Measurements from ENCODE around the gene ATP6V0D1. TPM values are rescaled to one million over a fixed set of nuclear protein-coding genes. Genes with fewer than 3 reads are reported as not detected.
"Not testable (repeated sequence)": the region's sequence is repeated elsewhere in the genome, so short reads cannot be mapped to it uniquely, and the experiment has no call there.

Gene ATP6V0D1
- total and polyA plus RNA-seq, 4 experiments from 2014 or later = 42.8 to 133 (median 70.9) TPM

DNA sequence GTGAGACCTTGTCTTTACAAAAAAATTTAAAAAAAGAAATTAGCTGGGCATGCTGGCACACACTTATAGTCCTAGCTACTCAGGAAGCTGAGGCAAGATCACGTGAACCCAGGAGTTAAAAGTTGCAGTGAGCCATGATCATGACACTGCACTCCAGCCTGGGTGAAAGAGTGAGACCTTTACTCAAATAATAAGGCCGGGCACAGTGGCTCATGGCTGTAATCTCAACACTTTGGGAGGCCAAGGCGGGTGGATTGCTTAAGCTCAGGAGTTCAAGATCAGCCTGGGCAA lies 36.1 kb upstream of the ATP6V0D1 start:
- Mint-ChIP-seq H3K27me3 (no peaks in the 10 kb centered on the region), H3K27ac (no peak overlapping the region), H3K4me1 (peaks cover 11 to 17% (median 12%) of the 10 kb centered on the region in 4 donors), H3K4me3 (no peak overlapping the region), H3K36me3 (no peaks in the 10 kb centered on the region), H3K9me3 (no peaks in the 10 kb centered on the region)
- CTCF ChIA-PET (ENCODE audit: partially characterized antibody) = interaction anchor here (0.8 to 18.1 kb wide), 8 partner anchors 16 to 300 kb away, joined by 3 to 712 read pairs (median 4); partner anchors contain the start of genes AGRP, ATP6V0D1 and CARMIL2
- Histone ChIP-seq H3K36me3 (ENCODE audit: insufficient read depth, low read length) (no peaks in the 10 kb centered on the region), H3K4me3 (ENCODE audit: low read length in 2 of 2) (no peak overlapping the region), H3K27me3 (ENCODE audit: insufficient read depth, low read length) (no peaks in the 10 kb centered on the region), H3K4me1 (ENCODE audit: insufficient read depth, low read length) (peaks cover 13% of the 10 kb centered on the region), H3K9me3 (ENCODE audit: control insufficient read depth in 1 of 2, low read length in 2 of 2) (no peaks in the 10 kb centered on the region), H3K27ac (ENCODE audit: low read depth, low read length) (no peak overlapping the region)
- POLR2A ChIA-PET (ENCODE audit: partially characterized antibody) = interaction anchor here (1.2 kb wide), 1 partner anchor 36 kb away, joined by 3 read pairs; the partner anchor contains the start of gene ATP6V0D1
- intact Hi-C loops (cut with micrococcal nuclease) = no loop called here
- DNase-seq = no peak

DNA sequence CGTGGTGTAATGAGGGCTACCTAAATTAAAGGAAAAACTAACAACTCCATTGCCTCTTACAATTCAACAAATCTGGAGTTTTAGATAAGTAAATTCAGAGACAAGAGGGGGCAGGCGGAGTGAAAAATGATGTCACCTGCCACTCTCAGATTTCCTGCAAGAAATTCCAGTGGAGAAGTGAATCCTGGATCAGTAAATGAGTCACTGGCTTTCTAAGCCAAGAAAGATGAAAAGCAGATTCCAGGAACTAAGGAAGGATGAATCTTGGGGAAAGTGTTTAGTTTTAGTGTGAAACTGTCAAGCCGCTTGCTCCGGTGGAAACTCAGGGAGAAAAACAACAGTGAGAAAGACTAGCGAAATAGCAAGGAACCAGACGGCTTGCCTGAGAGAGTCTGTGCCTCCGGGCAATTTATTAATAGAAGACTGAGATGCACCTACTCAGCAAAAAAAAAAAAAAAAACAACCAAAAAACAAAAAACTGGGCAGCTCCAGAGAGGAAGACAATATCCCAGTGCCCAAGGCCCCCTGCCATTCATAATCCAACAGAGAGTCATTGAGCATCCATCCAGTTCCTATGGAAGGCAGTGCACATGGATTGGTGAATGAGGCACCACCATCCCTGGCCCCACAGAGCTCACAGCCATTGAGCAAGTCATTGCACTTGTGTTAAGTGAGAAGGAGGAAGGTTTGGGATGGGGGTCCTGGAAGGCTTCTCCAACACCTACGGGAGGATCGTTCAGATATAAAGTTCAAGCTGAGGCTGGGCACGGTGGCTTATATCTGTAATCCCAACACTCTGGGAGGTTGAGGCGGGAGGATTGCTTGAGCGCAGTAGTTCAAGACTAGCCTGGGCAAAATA lies 35.6 kb upstream of the ATP6V0D1 start:
- POLR2A ChIA-PET (ENCODE audit: partially characterized antibody) = interaction anchor here (1.2 to 3.2 kb wide), 2 partner anchors 35 to 36 kb away, joined by 3 to 14 read pairs; partner anchors contain the start of gene ATP6V0D1
- Mint-ChIP-seq H3K27me3 (no peaks in the 10 kb centered on the region), H3K27ac (peak overlapping the region in 1 of 7 donors; percentile 14), H3K36me3 (no peaks in the 10 kb centered on the region), H3K4me1 (peaks cover 9 to 14% (median 10%) of the 10 kb centered on the region in 4 donors), H3K9me3 (no peaks in the 10 kb centered on the region), H3K4me3 (no peak overlapping the region)
- no peaks in the 10 kb centered on the region for H3K27me3 ChIP-seq (ENCODE audit: insufficient read depth, low read length)
- H3K27ac ChIP-seq (ENCODE audit: low read depth, low read length) = no peak overlapping the region
- H3K4me3 ChIP-seq (ENCODE audit: low read length in 2 of 2) = no peak overlapping the region
- DNase-seq = no peak
- CTCF ChIA-PET (ENCODE audit: partially characterized antibody) = interaction anchor here (0.7 to 18.1 kb wide), 12 partner anchors 16 to 549 kb away, joined by 3 to 712 read pairs (median 4); partner anchors contain the start of genes AGRP, ATP6V0D1 and CARMIL2
- H3K36me3 ChIP-seq (ENCODE audit: insufficient read depth, low read length) = no peaks in the 10 kb centered on the region
- H3K9me3 ChIP-seq (ENCODE audit: control insufficient read depth in 1 of 2, low read length in 2 of 2) = no peaks in the 10 kb centered on the region
- H3K4me1 ChIP-seq (ENCODE audit: insufficient read depth, low read length) = peaks cover 9% of the 10 kb centered on the region
- intact Hi-C loops (cut with micrococcal nuclease) = no loop called here

DNA sequence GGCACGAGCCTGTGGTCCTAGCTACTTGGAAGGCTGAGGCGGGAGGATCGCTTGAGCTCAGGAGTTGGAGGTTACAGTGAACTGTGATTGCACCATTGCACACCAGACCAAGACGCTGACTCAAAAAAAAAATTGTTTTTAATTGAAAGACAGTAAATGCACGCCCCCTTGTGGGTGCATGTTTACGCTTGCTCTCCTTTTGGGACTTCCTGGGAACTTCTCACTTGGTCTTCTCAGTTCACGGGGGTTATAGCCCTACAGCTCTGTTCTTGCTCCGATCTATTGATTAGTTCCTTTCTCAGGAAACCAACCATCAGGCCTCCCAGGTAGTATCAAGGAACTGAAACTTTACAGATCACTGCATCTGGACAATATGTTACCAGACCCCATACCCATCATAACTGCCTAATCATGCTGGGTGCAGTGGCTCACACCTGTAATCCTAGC lies 33.4 kb upstream of the ATP6V0D1 start:
- peaks cover 8% of the 10 kb centered on the region for H3K4me1 ChIP-seq (ENCODE audit: insufficient read depth, low read length)
- H3K27ac Mint-ChIP-seq = peak overlapping the region in 3 of 7 donors; percentile 37 to 72 (median 69)
- H3K9me3 Mint-ChIP-seq = no peaks in the 10 kb centered on the region
- no peaks in the 10 kb centered on the region for H3K27me3 ChIP-seq (ENCODE audit: insufficient read depth, low read length)
- H3K4me1 Mint-ChIP-seq = peaks cover 4 to 10% (median 7%) of the 10 kb centered on the region in 4 donors
- H3K27ac ChIP-seq (ENCODE audit: low read depth, low read length) = no peak overlapping the region
- CTCF ChIA-PET (ENCODE audit: partially characterized antibody) = interaction anchor here (0.7 to 18.1 kb wide), 23 partner anchors 8 to 407 kb away, joined by 3 to 712 read pairs (median 4); partner anchors contain the start of genes ACD, AGRP, ATP6V0D1 and CARMIL2
- H3K4me3 ChIP-seq (ENCODE audit: low read length in 2 of 2) = no peak overlapping the region
- H3K4me3 Mint-ChIP-seq = peak overlapping the region in 2 of 8 donors; percentile 50 to 57
- H3K9me3 ChIP-seq (ENCODE audit: control insufficient read depth in 1 of 2, low read length in 2 of 2) = no peaks in the 10 kb centered on the region
- POLR2A ChIA-PET (ENCODE audit: partially characterized antibody) = interaction anchor here (0.6 to 3.2 kb wide), 14 partner anchors 10 to 748 kb away, joined by 3 to 14 read pairs (median 3); partner anchors contain the start of genes ATP6V0D1 and CTCF
- H3K36me3 ChIP-seq (ENCODE audit: insufficient read depth, low read length) = no peaks in the 10 kb centered on the region
- no peaks in the 10 kb centered on the region for H3K27me3 Mint-ChIP-seq
- intact Hi-C loops (cut with micrococcal nuclease) = loop anchor here (1.0 kb wide), 3 partner anchors 20 to 86 kb away; partner anchors contain the start of gene ATP6V0D1
- no peaks in the 10 kb centered on the region for H3K36me3 Mint-ChIP-seq
- DNase-seq = peak; percentile 74 to 82 (median 79)

DNA sequence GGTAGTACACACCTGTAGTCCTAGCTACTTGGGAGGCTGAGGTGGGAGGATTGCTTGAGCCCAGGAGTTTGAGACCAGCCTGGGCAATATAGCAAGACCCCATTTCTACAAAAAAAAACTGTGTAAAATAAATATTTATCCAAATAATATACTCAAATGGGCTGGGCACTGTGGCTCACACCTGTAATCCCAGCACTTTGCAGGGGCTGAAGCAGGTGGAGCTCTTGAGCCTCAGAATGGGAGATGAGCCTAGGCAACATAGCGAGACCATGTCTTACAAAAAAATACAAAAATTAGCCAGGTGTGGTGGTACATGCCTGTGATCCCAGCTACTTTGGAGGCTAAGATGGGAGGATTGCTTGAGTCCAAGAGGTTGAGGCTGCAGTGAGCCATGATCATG lies 32.9 kb upstream of the ATP6V0D1 start:
- intact Hi-C loops (cut with micrococcal nuclease) = loop anchor here (1.0 kb wide), 3 partner anchors 20 to 86 kb away; partner anchors contain the start of gene ATP6V0D1
- H3K4me1 ChIP-seq (ENCODE audit: insufficient read depth, low read length) = peaks cover 13% of the 10 kb centered on the region
- not testable (repeated sequence) for H3K27ac ChIP-seq (ENCODE audit: low read depth, low read length); H3K9me3 ChIP-seq (ENCODE audit: control insufficient read depth in 1 of 2, low read length in 2 of 2); H3K4me3 ChIP-seq (ENCODE audit: low read length in 2 of 2); H3K27me3 Mint-ChIP-seq; H3K9me3 Mint-ChIP-seq; H3K4me3 Mint-ChIP-seq; H3K36me3 ChIP-seq (ENCODE audit: insufficient read depth, low read length); DNase-seq; H3K27me3 ChIP-seq (ENCODE audit: insufficient read depth, low read length); H3K36me3 Mint-ChIP-seq
- peak overlapping the region in 1 of 7 donors; percentile 69 for H3K27ac Mint-ChIP-seq
- POLR2A ChIA-PET (ENCODE audit: partially characterized antibody) = interaction anchor here (0.6 to 3.2 kb wide), 11 partner anchors 9 to 748 kb away, joined by 3 to 14 read pairs (median 4); partner anchors contain the start of genes ATP6V0D1 and CTCF
- CTCF ChIA-PET (ENCODE audit: partially characterized antibody) = interaction anchor here (0.7 to 18.1 kb wide), 23 partner anchors 8 to 407 kb away, joined by 3 to 712 read pairs (median 4); partner anchors contain the start of genes ACD, AGRP, ATP6V0D1 and CARMIL2
- peaks cover 8 to 15% (median 12%) of the 10 kb centered on the region in 4 donors for H3K4me1 Mint-ChIP-seq

DNA sequence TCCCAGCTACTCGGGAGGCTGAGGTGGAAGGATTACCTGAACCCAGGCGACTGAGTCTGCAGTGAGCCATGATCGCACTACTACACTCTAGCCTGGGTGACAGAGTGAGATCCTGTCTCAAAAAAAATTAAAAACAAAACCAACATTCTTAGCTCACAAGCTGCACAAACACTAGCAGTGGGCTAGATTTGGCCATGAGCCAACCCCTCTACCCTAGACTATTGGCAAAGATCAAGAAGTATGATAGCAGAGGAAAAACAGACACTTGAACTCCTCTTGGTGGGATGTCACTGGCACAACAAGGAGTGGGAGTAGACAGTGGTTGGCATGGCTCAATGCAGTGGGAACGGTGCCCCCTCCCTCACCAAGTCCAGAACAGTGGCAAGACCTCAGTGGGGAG lies 28.1 kb upstream of the ATP6V0D1 start:
- POLR2A ChIA-PET (ENCODE audit: partially characterized antibody) = interaction anchor here (0.7 kb wide), 1 partner anchor 26 kb away, joined by 3 read pairs; no protein-coding TSS in a partner anchor
- no peaks in the 10 kb centered on the region for H3K36me3 ChIP-seq (ENCODE audit: insufficient read depth, low read length)
- Mint-ChIP-seq H3K4me3 (peak overlapping the region in 2 of 8 donors; percentile 15 to 34), H3K27ac (peak overlapping the region in 6 of 7 donors; percentile 51 to 84 (median 66)), H3K36me3 (peaks cover 0 to 8% of the 10 kb centered on the region in 2 donors), H3K4me1 (peaks cover 29 to 49% (median 38%) of the 10 kb centered on the region in 4 donors), H3K9me3 (no peaks in the 10 kb centered on the region), H3K27me3 (no peaks in the 10 kb centered on the region)
- intact Hi-C loops (cut with micrococcal nuclease) = no loop called here
- H3K9me3 ChIP-seq (ENCODE audit: control insufficient read depth in 1 of 2, low read length in 2 of 2) = no peaks in the 10 kb centered on the region
- peaks cover 50% of the 10 kb centered on the region for H3K4me1 ChIP-seq (ENCODE audit: insufficient read depth, low read length)
- CTCF ChIA-PET (ENCODE audit: partially characterized antibody) = interaction anchor here (1.0 to 18.1 kb wide), 3 partner anchors 13 to 160 kb away, joined by 5 to 712 read pairs (median 24); partner anchors contain the start of genes AGRP and ATP6V0D1
- no peak overlapping the region for H3K4me3 ChIP-seq (ENCODE audit: low read length in 2 of 2)
- no peak overlapping the region for H3K27ac ChIP-seq (ENCODE audit: low read depth, low read length)
- no peaks in the 10 kb centered on the region for H3K27me3 ChIP-seq (ENCODE audit: insufficient read depth, low read length)
- DNase-seq = no peak

DNA sequence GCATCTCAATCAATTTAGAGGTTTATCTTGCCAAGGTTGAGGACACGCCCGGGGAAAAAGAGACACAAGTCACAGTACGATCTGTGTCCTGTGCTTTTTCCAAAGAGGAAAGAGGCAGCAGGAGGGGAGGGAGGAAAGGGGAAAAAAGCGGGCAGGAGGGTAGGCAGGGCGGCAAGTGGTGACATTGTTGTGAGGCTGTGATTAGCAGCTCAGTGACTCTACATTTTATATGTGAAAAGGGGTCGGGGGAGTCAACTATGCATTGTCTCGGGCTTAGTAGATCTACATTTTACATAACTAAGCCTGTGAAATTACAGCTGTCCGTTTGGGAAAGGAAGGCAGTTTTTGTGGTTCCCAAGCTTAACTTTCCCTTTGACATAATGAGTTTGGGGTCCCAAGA lies 25.5 kb upstream of the ATP6V0D1 start:
- Mint-ChIP-seq H3K27me3 (no peaks in the 10 kb centered on the region), H3K36me3 (peaks cover 0 to 8% of the 10 kb centered on the region in 2 donors), H3K4me3 (peak overlapping the region in 4 of 8 donors; percentile 19 to 65 (median 34)), H3K27ac (peak overlapping the region; percentile 64 to 91 (median 82)), H3K4me1 (peaks cover 37 to 67% (median 48%) of the 10 kb centered on the region in 4 donors), H3K9me3 (no peaks in the 10 kb centered on the region)
- no peak for DNase-seq
- Histone ChIP-seq H3K27me3 (ENCODE audit: insufficient read depth, low read length) (no peaks in the 10 kb centered on the region), H3K4me1 (ENCODE audit: insufficient read depth, low read length) (peaks cover 56% of the 10 kb centered on the region), H3K27ac (ENCODE audit: low read depth, low read length) (no peak overlapping the region), H3K4me3 (ENCODE audit: low read length in 2 of 2) (no peak overlapping the region), H3K9me3 (ENCODE audit: control insufficient read depth in 1 of 2, low read length in 2 of 2) (no peaks in the 10 kb centered on the region), H3K36me3 (ENCODE audit: insufficient read depth, low read length) (no peaks in the 10 kb centered on the region)
- ChIA-PET POLR2A (ENCODE audit: partially characterized antibody) (interaction anchor here (0.9 kb wide), 1 partner anchor 159 kb away, joined by 3 read pairs; no protein-coding TSS in a partner anchor), CTCF (ENCODE audit: partially characterized antibody) (interaction anchor here (1.2 to 3.1 kb wide), 4 partner anchors 8 to 139 kb away, joined by 4 to 14 read pairs (median 7); partner anchors contain the start of gene CARMIL2)
- intact Hi-C loops (cut with micrococcal nuclease) = no loop called here
